Measurements from ENCODE around the gene KLHL18. TPM values are rescaled to one million over a fixed set of nuclear protein-coding genes. Genes with fewer than 3 reads are reported as not detected.

The KLHL18 gene
- total RNA-seq, 1 donor from 2014 or later: 47.4 TPM

GRCh38 chr3:47376393-47376792 lies 93.6 kb downstream of the KLHL18 start:
- no peak overlapping the region for H3K4me3 Mint-ChIP-seq (ENCODE audit: unreplicated experiment)
- no peak overlapping the region for H3K27ac Mint-ChIP-seq (ENCODE audit: unreplicated experiment)
- no peak for DNase-seq
- peaks cover 7% of the 10 kb centered on the region for H3K4me1 Mint-ChIP-seq (ENCODE audit: low read depth, unreplicated experiment)
- H3K36me3 Mint-ChIP-seq (ENCODE audit: unreplicated experiment): no peaks in the 10 kb centered on the region
- TF ChIP-seq, protein P1, sequence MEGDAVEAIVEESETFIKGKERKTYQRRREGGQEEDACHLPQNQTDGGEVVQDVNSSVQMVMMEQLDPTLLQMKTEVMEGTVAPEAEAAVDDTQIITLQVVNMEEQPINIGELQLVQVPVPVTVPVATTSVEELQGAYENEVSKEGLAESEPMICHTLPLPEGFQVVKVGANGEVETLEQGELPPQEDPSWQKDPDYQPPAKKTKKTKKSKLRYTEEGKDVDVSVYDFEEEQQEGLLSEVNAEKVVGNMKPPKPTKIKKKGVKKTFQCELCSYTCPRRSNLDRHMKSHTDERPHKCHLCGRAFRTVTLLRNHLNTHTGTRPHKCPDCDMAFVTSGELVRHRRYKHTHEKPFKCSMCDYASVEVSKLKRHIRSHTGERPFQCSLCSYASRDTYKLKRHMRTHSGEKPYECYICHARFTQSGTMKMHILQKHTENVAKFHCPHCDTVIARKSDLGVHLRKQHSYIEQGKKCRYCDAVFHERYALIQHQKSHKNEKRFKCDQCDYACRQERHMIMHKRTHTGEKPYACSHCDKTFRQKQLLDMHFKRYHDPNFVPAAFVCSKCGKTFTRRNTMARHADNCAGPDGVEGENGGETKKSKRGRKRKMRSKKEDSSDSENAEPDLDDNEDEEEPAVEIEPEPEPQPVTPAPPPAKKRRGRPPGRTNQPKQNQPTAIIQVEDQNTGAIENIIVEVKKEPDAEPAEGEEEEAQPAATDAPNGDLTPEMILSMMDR (IDR thresholded peaks at IDR 0.05; ENCODE audit: partially characterized antibody, unreplicated experiment): no peak
- H3K9me3 Mint-ChIP-seq (ENCODE audit: unreplicated experiment): peaks cover 7% of the 10 kb centered on the region
- H3K27me3 Mint-ChIP-seq (ENCODE audit: unreplicated experiment): peaks cover 6% of the 10 kb centered on the region

GRCh38 chr3:47377186-47377585 lies 94.4 kb downstream of the KLHL18 start:
- DNase-seq: no peak
- H3K27me3 Mint-ChIP-seq (ENCODE audit: unreplicated experiment): peaks cover 5% of the 10 kb centered on the region
- peaks cover 7% of the 10 kb centered on the region for H3K9me3 Mint-ChIP-seq (ENCODE audit: unreplicated experiment)
- no peak overlapping the region for H3K4me3 Mint-ChIP-seq (ENCODE audit: unreplicated experiment)
- H3K27ac Mint-ChIP-seq (ENCODE audit: unreplicated experiment): no peak overlapping the region
- H3K36me3 Mint-ChIP-seq (ENCODE audit: unreplicated experiment): no peaks in the 10 kb centered on the region
- TF ChIP-seq, protein P1 (IDR thresholded peaks at IDR 0.05; ENCODE audit: partially characterized antibody, unreplicated experiment): no peak
- H3K4me1 Mint-ChIP-seq (ENCODE audit: low read depth, unreplicated experiment): peaks cover 11% of the 10 kb centered on the region

- H3K4me1 Mint-ChIP-seq (ENCODE audit: low read depth, unreplicated experiment): peaks cover 17% of the 10 kb centered on the region
- no peak for DNase-seq
- no peaks in the 10 kb centered on the region for H3K36me3 Mint-ChIP-seq (ENCODE audit: unreplicated experiment)
- peaks cover 2% of the 10 kb centered on the region for H3K27me3 Mint-ChIP-seq (ENCODE audit: unreplicated experiment)
- no peak overlapping the region for H3K4me3 Mint-ChIP-seq (ENCODE audit: unreplicated experiment)
- H3K27ac Mint-ChIP-seq (ENCODE audit: unreplicated experiment): no peak overlapping the region
- peaks cover 7% of the 10 kb centered on the region for H3K9me3 Mint-ChIP-seq (ENCODE audit: unreplicated experiment)
- TF ChIP-seq, protein P1 (IDR thresholded peaks at IDR 0.05; ENCODE audit: partially characterized antibody, unreplicated experiment): no peak
Measured at GRCh38 chr3:47378869-47379268, 96.1 kb downstream of the KLHL18 start.

DNA sequence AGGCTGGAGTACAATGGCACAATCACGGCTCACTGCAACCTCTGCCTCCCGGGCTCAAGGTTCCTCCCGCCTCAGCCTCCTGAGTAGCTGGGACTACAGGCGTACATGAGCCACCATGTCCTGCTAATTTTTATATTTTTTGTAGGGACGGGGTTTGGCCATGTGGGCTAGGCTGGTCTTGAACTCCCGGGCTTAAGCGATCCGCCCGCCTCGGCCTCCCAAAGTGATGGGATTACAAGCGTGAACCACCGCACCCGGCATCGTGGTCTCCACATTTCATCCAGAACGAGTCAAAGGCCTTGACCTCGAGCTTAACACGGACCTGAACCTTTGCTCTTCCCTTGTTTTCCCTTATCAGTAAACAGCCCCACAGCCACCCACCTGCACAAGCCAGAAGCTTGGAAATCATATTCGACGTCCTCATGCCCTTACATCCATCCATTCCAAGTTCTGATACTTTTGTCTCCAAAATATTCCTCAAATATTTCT lies 96.7 kb downstream of the KLHL18 start:
- Mint-ChIP-seq H3K9me3 (ENCODE audit: unreplicated experiment) (peaks cover 7% of the 10 kb centered on the region), H3K27me3 (ENCODE audit: unreplicated experiment) (peaks cover 2% of the 10 kb centered on the region), H3K27ac (ENCODE audit: unreplicated experiment) (peak overlapping the region; percentile 99), H3K36me3 (ENCODE audit: unreplicated experiment) (no peaks in the 10 kb centered on the region), H3K4me3 (ENCODE audit: unreplicated experiment) (peak overlapping the region; percentile 100), H3K4me1 (ENCODE audit: low read depth, unreplicated experiment) (peaks cover 19% of the 10 kb centered on the region)
- TF ChIP-seq, protein P1 (IDR thresholded peaks at IDR 0.05; ENCODE audit: partially characterized antibody, unreplicated experiment): no peak
- no peak for DNase-seq

DNA sequence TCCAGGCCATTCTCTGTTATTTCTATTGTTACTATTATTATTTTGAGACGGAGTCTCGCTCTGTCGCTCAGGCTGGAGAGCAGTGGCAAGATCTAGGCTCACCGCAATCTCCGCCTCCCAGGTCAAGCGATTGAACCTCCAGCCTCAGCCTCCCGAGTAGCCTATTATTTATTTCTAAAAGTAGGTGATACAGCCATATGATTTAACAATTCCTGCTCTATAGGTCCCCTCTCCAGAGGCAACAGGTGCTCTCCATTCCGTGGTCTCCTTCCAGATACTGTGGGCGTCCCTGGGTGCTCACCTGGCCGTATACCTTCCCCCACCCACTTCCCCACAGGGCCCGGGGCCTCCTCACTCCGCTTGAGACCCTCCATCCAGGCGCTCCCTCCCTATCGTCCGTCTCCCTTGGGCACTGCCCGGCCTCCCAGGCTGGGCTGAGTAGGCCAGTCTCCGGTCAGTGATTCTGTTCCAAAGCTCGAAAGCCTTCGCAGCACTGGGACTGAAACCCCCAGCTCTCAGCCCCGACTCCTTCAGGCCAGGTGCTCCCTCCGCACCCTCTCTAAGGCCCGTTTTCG lies 97.4 kb downstream of the KLHL18 start:
- TF ChIP-seq, protein P1 (IDR thresholded peaks at IDR 0.05; ENCODE audit: partially characterized antibody, unreplicated experiment): no peak
- Mint-ChIP-seq H3K4me1 (ENCODE audit: low read depth, unreplicated experiment) (peaks cover 20% of the 10 kb centered on the region), H3K27me3 (ENCODE audit: unreplicated experiment) (peaks cover 2% of the 10 kb centered on the region), H3K9me3 (ENCODE audit: unreplicated experiment) (peaks cover 7% of the 10 kb centered on the region), H3K36me3 (ENCODE audit: unreplicated experiment) (no peaks in the 10 kb centered on the region), H3K4me3 (ENCODE audit: unreplicated experiment) (peak overlapping the region; percentile 100), H3K27ac (ENCODE audit: unreplicated experiment) (peak overlapping the region; percentile 99)
- DNase-seq: no peak

Measured in glutamatergic neuron (in vitro differentiated cells).